PFSK-1 (cell line): ENCODE data around the gene MDN1.

ENCODE experiments used
- FOXP2 ChIP-seq: optimal IDR thresholded peaks from 2 replicates; pipeline ENCODE3; 2011; ENCODE audit warnings: borderline replicate concordance, control low read depth, inconsistent platforms; ENCODE audit not compliant: insufficient read depth; ENCODE audit errors: extremely low read length, extremely low read depth
- POLR2AphosphoS5 ChIP-seq: IDR thresholded peaks from 2 replicates; pipeline ENCODE4 v1.6.1; 2012; ENCODE audit warnings: low read depth, mild to moderate bottlenecking, control low read depth, low read length, moderate library complexity
- REST ChIP-seq, 2 experiments: IDR thresholded peaks; 2 replicates each; pipeline versions ENCODE4 v1.6.1 to v1.8.0; 2011 to 2012; ENCODE audit warnings: low read depth in 2 of 2, low read length in 2 of 2, control low read depth in 1 of 2, inconsistent platforms in 1 of 2, mild to moderate bottlenecking in 1 of 2, moderate library complexity in 1 of 2; ENCODE audit not compliant: insufficient read depth in 1 of 2
- SIN3A ChIP-seq: IDR thresholded peaks from 2 replicates; pipeline ENCODE4 v1.6.1; 2012; ENCODE audit warnings: mild to moderate bottlenecking, low read length, moderate library complexity, borderline replicate concordance; ENCODE audit not compliant: insufficient read depth
- TAF1 ChIP-seq: IDR thresholded peaks from 2 replicates; pipeline ENCODE4 v1.6.1; 2012; ENCODE audit warnings: low read length, control low read depth, borderline replicate concordance; ENCODE audit not compliant: insufficient read depth

The MDN1 gene

GRCh38 chr6:89859744-89860143, 40.1 kb upstream of the MDN1 start:
- no peak for TF ChIP-seq TAF1
- TF ChIP-seq POLR2AphosphoS5, result no peak
- no peak for TF ChIP-seq SIN3A
- TF ChIP-seq FOXP2, result no peak
- TF ChIP-seq REST (IDR thresholded peaks at IDR 0.05; ENCODE audit: insufficient read depth in 1 of 2, low read depth in 2 of 2, low read length in 2 of 2), result no peak

- TF ChIP-seq TAF1 (no peak), POLR2AphosphoS5 (no peak), SIN3A (no peak), REST (IDR thresholded peaks at IDR 0.05; ENCODE audit: insufficient read depth in 1 of 2, low read depth in 2 of 2, low read length in 2 of 2) (no peak), FOXP2 (no peak)
Observed at GRCh38 chr6:89858041-89858440, 38.4 kb upstream of the MDN1 start.

- TF ChIP-seq POLR2AphosphoS5, result no peak
- no peak for TF ChIP-seq TAF1
- TF ChIP-seq REST (IDR thresholded peaks at IDR 0.05; ENCODE audit: insufficient read depth in 1 of 2, low read depth in 2 of 2, low read length in 2 of 2), result no peak
- TF ChIP-seq SIN3A, result no peak
- TF ChIP-seq FOXP2, result no peak
Observed at GRCh38 chr6:89853068-89853467, 33.5 kb upstream of the MDN1 start.

GRCh38 chr6:89843070-89843469, 23.5 kb upstream of the MDN1 start:
- no peak for TF ChIP-seq REST (IDR thresholded peaks at IDR 0.05; ENCODE audit: insufficient read depth in 1 of 2, low read depth in 2 of 2, low read length in 2 of 2)
- TF ChIP-seq TAF1, result no peak

GRCh38 chr6:89842228-89842627, 22.6 kb upstream of the MDN1 start:
- TF ChIP-seq SIN3A, result no peak
- no peak for TF ChIP-seq TAF1
- no peak for TF ChIP-seq REST (IDR thresholded peaks at IDR 0.05; ENCODE audit: insufficient read depth in 1 of 2, low read depth in 2 of 2, low read length in 2 of 2)
- TF ChIP-seq FOXP2, result no peak
- no peak for TF ChIP-seq POLR2AphosphoS5
